PC-9 (cell line): ENCODE results near the gene ACSS2. TPM values are rescaled to one million over a fixed set of nuclear protein-coding genes. Genes with fewer than 3 reads are reported as not detected.

Experiments
- BruUV-seq: library from RNA; stranded (reverse); fragments of 400-500 nt; replicated peaks from 2 replicates; lab custom pipeline; 2021; lab: Mats Ljungman, UMichigan
- CTCF ChIA-PET: fragments of 300-600 bp; sonication (Branson Sonifier 250); formaldehyde crosslinking; loops from one replicate; lab custom pipeline; 2022; ENCODE audit warnings: antibody characterized with exemption; lab: Charles Lee
- POLR2A ChIA-PET: fragments of 300-600 bp; sonication (Branson Sonifier 250); formaldehyde crosslinking; loops from one replicate; lab custom pipeline; 2022; ENCODE audit warnings: antibody characterized with exemption; ENCODE audit not compliant: unreplicated experiment; lab: Charles Lee
- DNase-seq, 2 experiments: peaks; one replicate each; pipeline versions ENCODE4 v3.0.0 to v3.0.0-alpha.2; 2015 to 2022; ENCODE audit warnings: mixed read lengths in 1 of 2
- H2AFZ ChIP-seq: fragments of 200-600 bp; sonication (generic); 2 replicates; pipeline ENCODE4 v1.8.1; 2017; ENCODE audit warnings: antibody characterized with exemption
- H3F3A ChIP-seq: fragments of 200-600 bp; sonication (generic); 2 replicates; pipeline ENCODE4 v1.8.1; 2017; ENCODE audit warnings: antibody characterized with exemption, mild to moderate bottlenecking, low read depth; ENCODE audit not compliant: insufficient read depth
- H3K27ac ChIP-seq: fragments of 200-600 bp; sonication (generic); 2 replicates; pipeline ENCODE4 v1.6.1; 2016; ENCODE audit warnings: mixed run types
- H3K27me3 ChIP-seq: fragments of 200-600 bp; sonication (generic); 2 replicates; pipeline ENCODE4 v1.6.1; 2016; ENCODE audit warnings: low read depth, mixed run types; ENCODE audit not compliant: insufficient read depth
- H3K36me3 ChIP-seq: fragments of 200-600 bp; sonication (generic); 2 replicates; pipeline ENCODE4 v1.6.1; 2016; ENCODE audit warnings: low read depth, mixed run types
- H3K4me1 ChIP-seq: fragments of 200-600 bp; sonication (generic); replicated peaks from 2 replicates; pipeline ENCODE4 v1.6.1; 2016; ENCODE audit warnings: mixed run types; ENCODE audit not compliant: insufficient read depth
- H3K4me2 ChIP-seq: fragments of 200-600 bp; sonication (generic); 2 replicates; pipeline ENCODE4 v1.6.1; 2017; ENCODE audit warnings: mixed run types
- H3K4me3 ChIP-seq: fragments of 200-600 bp; sonication (generic); 2 replicates; pipeline ENCODE4 v1.6.1; 2016; ENCODE audit warnings: mixed run types
- H3K79me2 ChIP-seq: fragments of 200-600 bp; sonication (generic); 2 replicates; pipeline ENCODE4 v1.6.1; 2017; ENCODE audit warnings: low read depth, mixed run types
- H3K9me2 ChIP-seq: fragments of 200-600 bp; sonication (generic); 2 replicates; pipeline ENCODE4 v1.8.1; 2017; ENCODE audit warnings: mild to moderate bottlenecking; ENCODE audit not compliant: insufficient read depth
- H3K9me3 ChIP-seq: fragments of 200-600 bp; sonication (generic); 2 replicates; pipeline ENCODE4 v1.8.1; 2016; ENCODE audit warnings: low read depth; ENCODE audit not compliant: insufficient read depth
- H4K20me1 ChIP-seq: fragments of 200-600 bp; sonication (generic); 2 replicates; pipeline ENCODE4 v1.8.1; 2017; ENCODE audit not compliant: insufficient read depth
- EZH2 ChIP-seq: fragments of 200-600 bp; sonication (generic); IDR thresholded peaks from 2 replicates; pipeline ENCODE4 v1.8.0; 2017; ENCODE audit warnings: antibody characterized with exemption, low read depth
- intact Hi-C: fragments of 100-400 bp; cut with micrococcal nuclease; formaldehyde crosslinking; loops from one replicate; pipeline ENCODE4 v1.10.0; 2022; ENCODE audit not compliant: unreplicated experiment
- total RNA-seq: library from RNA; stranded (reverse); gene quantifications from 2 replicates; pipeline ENCODE4 v1.2.3, GENCODE V29; 2021
- TF ChIP-seq, protein P1 (sequence below): fragments of 200-600 bp; sonication (generic); conservative IDR thresholded peaks from 2 replicates; pipeline ENCODE4 v1.6.1; 2017; ENCODE audit warnings: mixed run types, antibody characterized with exemption, mild to moderate bottlenecking, moderate library complexity

The ACSS2 gene
- total RNA-seq, 1 experiment from 2014 or later: 108 TPM

DNA sequence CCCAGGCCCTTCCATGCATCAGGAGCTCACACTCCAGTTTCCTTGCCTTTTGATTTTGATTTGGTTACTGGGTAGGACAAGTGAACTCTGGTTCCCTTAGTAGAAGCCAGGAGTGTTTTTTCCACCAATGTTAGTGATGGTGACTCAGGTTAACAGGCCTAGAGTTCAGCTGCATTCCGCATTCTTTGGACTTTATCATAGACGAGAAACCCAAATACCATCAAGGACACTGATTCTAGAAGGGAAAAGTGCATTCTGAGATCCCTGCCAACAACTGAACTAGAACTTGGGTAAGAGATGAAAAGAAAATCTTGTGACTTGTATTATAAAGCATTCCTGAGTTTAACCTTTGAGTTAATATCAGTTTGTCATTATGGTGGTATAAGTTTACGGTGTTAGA lies 70.2 kb downstream of the ACSS2 start:
- peaks cover 9% of the 10 kb centered on the region; the same call in 1 of the 2 replicates for H3K79me2 ChIP-seq
- POLR2A ChIA-PET: interaction anchor here (0.6 kb wide), 1 partner anchor 479 kb away, joined by 3 read pairs; no protein-coding TSS in a partner anchor
- H3K36me3 ChIP-seq: peaks cover 44% of the 10 kb centered on the region
- H2AFZ ChIP-seq: no peak overlapping the region
- H4K20me1 ChIP-seq: no peaks in the 10 kb centered on the region
- CTCF ChIA-PET: no interaction called here
- no peak for TF ChIP-seq EZH2
- TF ChIP-seq, protein P1, sequence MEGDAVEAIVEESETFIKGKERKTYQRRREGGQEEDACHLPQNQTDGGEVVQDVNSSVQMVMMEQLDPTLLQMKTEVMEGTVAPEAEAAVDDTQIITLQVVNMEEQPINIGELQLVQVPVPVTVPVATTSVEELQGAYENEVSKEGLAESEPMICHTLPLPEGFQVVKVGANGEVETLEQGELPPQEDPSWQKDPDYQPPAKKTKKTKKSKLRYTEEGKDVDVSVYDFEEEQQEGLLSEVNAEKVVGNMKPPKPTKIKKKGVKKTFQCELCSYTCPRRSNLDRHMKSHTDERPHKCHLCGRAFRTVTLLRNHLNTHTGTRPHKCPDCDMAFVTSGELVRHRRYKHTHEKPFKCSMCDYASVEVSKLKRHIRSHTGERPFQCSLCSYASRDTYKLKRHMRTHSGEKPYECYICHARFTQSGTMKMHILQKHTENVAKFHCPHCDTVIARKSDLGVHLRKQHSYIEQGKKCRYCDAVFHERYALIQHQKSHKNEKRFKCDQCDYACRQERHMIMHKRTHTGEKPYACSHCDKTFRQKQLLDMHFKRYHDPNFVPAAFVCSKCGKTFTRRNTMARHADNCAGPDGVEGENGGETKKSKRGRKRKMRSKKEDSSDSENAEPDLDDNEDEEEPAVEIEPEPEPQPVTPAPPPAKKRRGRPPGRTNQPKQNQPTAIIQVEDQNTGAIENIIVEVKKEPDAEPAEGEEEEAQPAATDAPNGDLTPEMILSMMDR: no peak
- intact Hi-C loops: no loop called here
- H3K9me3 ChIP-seq: no peaks in the 10 kb centered on the region
- H3K4me1 ChIP-seq: peaks cover 83% of the 10 kb centered on the region
- no peaks in the 10 kb centered on the region for H3K27me3 ChIP-seq
- H3K4me2 ChIP-seq: peak overlapping the region; percentile 64; the same call in 1 of the 2 replicates
- peaks cover 52% of the 10 kb centered on the region for H3F3A ChIP-seq
- no TSS peak for BruUV-seq
- peak overlapping the region; percentile 81 for H3K27ac ChIP-seq
- no peaks in the 10 kb centered on the region for H3K9me2 ChIP-seq
- H3K4me3 ChIP-seq: no peak overlapping the region
- DNase-seq: no peak

DNA sequence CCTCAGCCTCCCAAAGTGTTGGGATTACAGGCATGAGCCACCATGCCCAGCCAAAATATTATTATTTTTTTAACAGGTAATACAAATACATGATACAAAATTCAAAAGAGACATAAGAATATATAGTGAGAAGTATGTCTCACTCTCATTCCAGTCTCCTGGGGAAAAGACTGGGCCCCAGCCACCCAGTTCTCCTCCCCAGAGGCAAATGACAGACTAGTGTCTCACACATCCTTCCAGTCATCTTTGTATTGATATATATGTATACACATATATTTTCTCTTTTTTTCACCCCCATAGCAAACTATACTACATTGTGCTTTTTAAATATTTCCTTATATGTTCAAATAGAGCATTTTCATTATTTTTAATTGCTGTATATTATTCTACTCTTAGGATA lies 70.9 kb downstream of the ACSS2 start:
- Histone ChIP-seq H4K20me1 (no peaks in the 10 kb centered on the region), H3K79me2 (peaks cover 15% of the 10 kb centered on the region; the same call in 1 of the 2 replicates), H3F3A (peaks cover 56% of the 10 kb centered on the region), H2AFZ (no peak overlapping the region), H3K9me3 (no peaks in the 10 kb centered on the region), H3K9me2 (no peaks in the 10 kb centered on the region), H3K27me3 (no peaks in the 10 kb centered on the region), H3K4me1 (peaks cover 89% of the 10 kb centered on the region), H3K4me3 (no peak overlapping the region), H3K27ac (0 out of 2 replicates have a peak overlapping the region, but pooled peaks have one; percentile 81), H3K4me2 (no peak overlapping the region), H3K36me3 (peaks cover 37% of the 10 kb centered on the region)
- intact Hi-C loops: no loop called here
- TF ChIP-seq EZH2: no peak
- TF ChIP-seq, protein P1: no peak
- CTCF ChIA-PET: no interaction called here
- no peak for DNase-seq
- POLR2A ChIA-PET: no interaction called here
- no TSS peak for BruUV-seq

DNA sequence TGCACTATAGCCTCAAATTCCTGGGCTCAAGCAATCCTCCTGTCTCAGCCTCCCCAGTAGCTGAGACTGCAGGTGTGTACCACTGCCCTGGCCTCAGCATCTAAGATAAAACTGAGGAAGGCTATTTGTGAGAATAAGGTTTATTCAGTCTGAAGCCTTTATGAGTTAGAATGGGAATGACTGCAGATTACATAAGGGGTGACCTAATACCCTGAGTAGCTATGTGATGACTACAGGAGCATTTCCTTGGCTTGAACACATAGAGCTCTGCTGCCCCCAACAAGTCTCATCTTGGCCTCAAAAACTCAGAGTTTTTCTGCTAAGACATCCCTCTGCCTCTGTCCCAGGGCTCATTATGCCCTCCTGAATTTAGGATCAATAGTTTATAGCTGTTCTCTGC lies 71.6 kb downstream of the ACSS2 start:
- DNase-seq: no peak
- Histone ChIP-seq H3K9me3 (no peaks in the 10 kb centered on the region), H3K27ac (0 out of 2 replicates have a peak overlapping the region, but pooled peaks have one; percentile 31), H3K4me1 (peaks cover 87% of the 10 kb centered on the region), H2AFZ (no peak overlapping the region), H4K20me1 (no peaks in the 10 kb centered on the region), H3K4me2 (0 out of 2 replicates have a peak overlapping the region, but pooled peaks have one; percentile 17), H3K9me2 (no peaks in the 10 kb centered on the region), H3F3A (peaks cover 52% of the 10 kb centered on the region), H3K36me3 (peaks cover 31% of the 10 kb centered on the region), H3K27me3 (no peaks in the 10 kb centered on the region), H3K4me3 (no peak overlapping the region), H3K79me2 (peaks cover 20% of the 10 kb centered on the region; the same call in 1 of the 2 replicates)
- intact Hi-C loops: no loop called here
- TF ChIP-seq, protein P1: no peak
- no peak for TF ChIP-seq EZH2
- no TSS peak for BruUV-seq
- POLR2A ChIA-PET: interaction anchor here (0.5 to 0.6 kb wide), 2 partner anchors 86 to 410 kb away, joined by 4 to 5 read pairs; no protein-coding TSS in a partner anchor
- CTCF ChIA-PET: no interaction called here
